SK-N-SH (cell line): ENCODE results near the gene CCRL2. TPM values are rescaled to one million over a fixed set of nuclear protein-coding genes. Genes with fewer than 3 reads are reported as not detected.

Source experiments
- CTCF ChIA-PET: fragments of 300-600, 350-600 bp; formaldehyde crosslinking; extraction: SDS; loops from one replicate; lab custom pipeline; 2021; lab: Yijun Ruan, JAX
- POLR2A ChIA-PET: fragments of 350-600 bp; sonication (Branson Sonifier 250); formaldehyde crosslinking; extraction: SDS; loops from one replicate; lab custom pipeline; 2020; ENCODE audit warnings: antibody characterized with exemption, inconsistent platforms; lab: Yijun Ruan, JAX
- DNase-seq: peaks from one replicate; pipeline ENCODE4 v3.0.0; 2012
- H2AFZ ChIP-seq: fragments of 200-600 bp; sonication (generic); 2 replicates; pipeline ENCODE4 v1.8.1; 2016; ENCODE audit warnings: antibody characterized with exemption, mild to moderate bottlenecking, low read depth
- H3F3A ChIP-seq: fragments of 200-600 bp; sonication (generic); replicated peaks from 2 replicates; pipeline ENCODE3; 2016; ENCODE audit warnings: antibody characterized with exemption, mild to moderate bottlenecking; ENCODE audit not compliant: insufficient read depth
- H3K27ac ChIP-seq, 2 experiments: fragments of 200-500 bp in 1 of 2; fragments of 200-600 bp in 1 of 2; sonication (Bioruptor generic) in 1 of 2; sonication (generic), shearing (Covaris generic) in 1 of 2; 2 replicates each; pipeline versions ENCODE4 v1.5.1 to v1.6.1; 2014 to 2016; ENCODE audit warnings: low read depth in 2 of 2, inconsistent platforms in 1 of 2, low read length in 1 of 2, mild to moderate bottlenecking in 1 of 2, mixed read lengths in 1 of 2
- H3K27me3 ChIP-seq: fragments of 200-600 bp; sonication (generic), shearing (Covaris generic); 2 replicates; pipeline ENCODE4 v1.6.1; 2016; ENCODE audit warnings: mixed run types; ENCODE audit not compliant: insufficient read depth
- H3K36me3 ChIP-seq, 2 experiments: fragments of 200-500 bp in 1 of 2; fragments of 200-600 bp in 1 of 2; sonication (Bioruptor generic) in 1 of 2; sonication (generic) in 1 of 2; replicated peaks in 1 of 2; 2 replicates each; pipeline versions ENCODE3 to v1.5.1; 2014 to 2016; ENCODE audit warnings: low read length in 1 of 2, mild to moderate bottlenecking in 1 of 2; ENCODE audit not compliant: insufficient read depth in 2 of 2, control insufficient read depth in 1 of 2
- H3K4me1 ChIP-seq, 2 experiments: fragments of 200-500 bp in 1 of 2; fragments of 200-600 bp in 1 of 2; sonication (Bioruptor generic) in 1 of 2; sonication (generic), shearing (Covaris generic) in 1 of 2; 2 replicates each; pipeline versions ENCODE4 v1.5.1 to v1.6.1; 2014 to 2016; ENCODE audit warnings: low read depth in 1 of 2, low read length in 1 of 2, mixed run types in 1 of 2; ENCODE audit not compliant: insufficient read depth in 2 of 2, control insufficient read depth in 1 of 2
- H3K4me2 ChIP-seq: fragments of 200-600 bp; sonication (generic), shearing (Covaris generic); 2 replicates; pipeline ENCODE4 v1.6.1; 2017; ENCODE audit warnings: mixed run types
- H3K4me3 ChIP-seq, 2 experiments: fragments of 200-500 bp in 1 of 2; fragments of 200-600 bp in 1 of 2; sonication (Bioruptor generic) in 1 of 2; sonication (generic), shearing (Covaris generic) in 1 of 2; 2 replicates each; pipeline versions ENCODE4 v1.5.1 to v1.8.1; 2014 to 2016; ENCODE audit warnings: low read depth in 2 of 2, inconsistent platforms in 1 of 2, low read length in 1 of 2, mild to moderate bottlenecking in 1 of 2, mixed read lengths in 1 of 2, moderate library complexity in 1 of 2
- H3K79me2 ChIP-seq: fragments of 200-600 bp; sonication (generic); 2 replicates; pipeline ENCODE4 v1.8.1; 2017; ENCODE audit warnings: mild to moderate bottlenecking; ENCODE audit not compliant: insufficient read depth
- H3K9ac ChIP-seq: fragments of 200-600 bp; sonication (generic); 2 replicates; pipeline ENCODE4 v1.6.1; 2017; ENCODE audit warnings: mixed run types
- H3K9me2 ChIP-seq: fragments of 200-600 bp; sonication (generic); 2 replicates; pipeline ENCODE4 v1.6.1; 2017; ENCODE audit warnings: mixed run types
- H3K9me3 ChIP-seq: fragments of 200-600 bp; sonication (generic); 2 replicates; pipeline ENCODE4 v1.6.1; 2017; ENCODE audit warnings: mixed run types, mild to moderate bottlenecking, moderate library complexity
- H4K20me1 ChIP-seq: fragments of 200-600 bp; sonication (generic); 2 replicates; pipeline ENCODE4 v1.6.1; 2017; ENCODE audit warnings: mild to moderate bottlenecking, mixed run types; ENCODE audit not compliant: insufficient read depth
- CHD2 ChIP-seq: fragments of 150-350 bp; IDR thresholded peaks from 2 replicates; pipeline ENCODE4 v1.6.1; 2018; ENCODE audit warnings: low read length; ENCODE audit not compliant: partially characterized antibody
- EZH2phosphoT487 ChIP-seq: fragments of 200-600 bp; sonication (generic); IDR thresholded peaks from 2 replicates; pipeline ENCODE4 v1.6.1; 2017; ENCODE audit warnings: low read depth, mixed run types, mild to moderate bottlenecking, antibody characterized with exemption, moderate library complexity, borderline replicate concordance
- FOXM1 ChIP-seq: IDR thresholded peaks from 2 replicates; pipeline ENCODE4 v1.4.0; 2012; ENCODE audit warnings: low read depth, mild to moderate bottlenecking
- GABPA ChIP-seq: IDR thresholded peaks from 2 replicates; pipeline ENCODE4 v1.4.0; 2012; ENCODE audit warnings: low read depth, mild to moderate bottlenecking
- GATA2 ChIP-seq: sonication (generic); formaldehyde crosslinking; IDR thresholded peaks from 2 replicates; pipeline ENCODE4 v1.5.0; 2020; ENCODE audit warnings: mild to moderate bottlenecking, missing genetic modification reagents
- IRF3 ChIP-seq: fragments of 150-350 bp; IDR thresholded peaks from 2 replicates; pipeline ENCODE4 v1.6.1; 2016; ENCODE audit warnings: mild to moderate bottlenecking, low read depth, low read length
- MAX ChIP-seq: IDR thresholded peaks from 2 replicates; pipeline ENCODE4 v1.4.0; 2012; ENCODE audit warnings: low read depth
- NRF1 ChIP-seq: IDR thresholded peaks from 2 replicates; pipeline ENCODE4 v1.6.1; 2012; ENCODE audit warnings: low read depth, mild to moderate bottlenecking, low read length
- POLR2AphosphoS5 ChIP-seq: IDR thresholded peaks from 2 replicates; pipeline ENCODE4 v1.6.1; 2012; ENCODE audit warnings: low read depth, low read length
- RAD21 ChIP-seq: IDR thresholded peaks from 2 replicates; pipeline ENCODE4 v1.6.1; 2012; ENCODE audit warnings: mild to moderate bottlenecking, low read length
- RXRA ChIP-seq: IDR thresholded peaks from 2 replicates; pipeline ENCODE4 v1.4.0; 2012; ENCODE audit warnings: low read depth, mild to moderate bottlenecking, borderline replicate concordance
- SMC3 ChIP-seq: IDR thresholded peaks from 2 replicates; pipeline ENCODE4 v1.6.1; 2012; ENCODE audit warnings: low read depth, low read length, improper control_type of control experiment
- USF2 ChIP-seq: fragments of 150-350 bp; IDR thresholded peaks from 2 replicates; pipeline ENCODE4 v1.6.1; 2017; ENCODE audit warnings: antibody characterized with exemption, low read length, low read depth, borderline replicate concordance
- YY1 ChIP-seq: IDR thresholded peaks from 2 replicates; pipeline ENCODE4 v1.4.0; 2012; ENCODE audit warnings: low read depth, mild to moderate bottlenecking
- ZBTB33 ChIP-seq: IDR thresholded peaks from 2 replicates; pipeline ENCODE4 v1.4.0; 2012; ENCODE audit warnings: low read depth, borderline replicate concordance
- WGBS: methylation state at CpG from one replicate; pipeline ENCODE4 v1.1.6; 2017; ENCODE audit warnings: low lambda C conversion rate; 5-methylcytosine and 5-hydroxymethylcytosine counted together
- polyA plus RNA-seq, 3 experiments: library from polyadenylated mRNA; depleted of rRNA; stranded (reverse); fragments of >200 nt; gene quantifications; 2 replicates each; pipeline ENCODE4 v1.2.3, GENCODE V29; 2012
- TF ChIP-seq, protein P1 (sequence below): fragments of 200-600 bp; sonication (generic); IDR thresholded peaks from 2 replicates; pipeline ENCODE4 v1.6.1; 2017; ENCODE audit warnings: antibody characterized with exemption, mild to moderate bottlenecking, moderate library complexity

CCRL2 gene
- polyA plus RNA-seq, 1 of the 3 experiments (the other 2 are of a cell fraction): not detected

DNA sequence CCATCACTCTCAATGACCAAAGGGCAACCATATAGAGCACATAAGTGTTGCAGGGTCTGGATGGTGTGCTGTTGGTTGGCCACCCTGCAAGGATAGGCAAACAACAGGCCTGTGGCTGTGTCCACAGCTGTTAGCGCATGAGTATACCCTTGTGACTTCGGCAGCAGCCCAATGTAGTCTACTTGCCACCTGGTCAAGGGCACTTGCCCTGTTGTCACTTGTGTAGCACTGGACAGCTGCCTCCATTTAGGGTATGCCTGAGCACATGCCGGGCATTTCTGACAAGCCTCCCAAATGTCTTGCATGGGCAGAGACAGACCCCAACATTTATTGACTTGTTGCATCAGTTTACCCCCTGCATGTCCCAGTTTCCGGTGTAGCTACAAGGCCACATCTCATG, 12.8 kb downstream of the CCRL2 start:
- Histone ChIP-seq H3K9ac (no peak overlapping the region), H3F3A (no peaks in the 10 kb centered on the region), H3K36me3 (no peaks in the 10 kb centered on the region), H3K4me1 (peaks cover 0 to 4% of the 10 kb centered on the region in 2 experiments; a peak in 1 of 4 replicates), H4K20me1 (no peaks in the 10 kb centered on the region), H3K9me2 (no peaks in the 10 kb centered on the region), H3K27ac (no peak overlapping the region), H2AFZ (no peak overlapping the region), H3K4me3 (no peak overlapping the region), H3K27me3 (no peaks in the 10 kb centered on the region; the same call in 1 of the 2 replicates), H3K79me2 (no peaks in the 10 kb centered on the region), H3K9me3 (no peaks in the 10 kb centered on the region), H3K4me2 (no peak overlapping the region)
- no peak for DNase-seq
- TF ChIP-seq USF2 (no peak), RXRA (no peak), POLR2AphosphoS5 (no peak), CHD2 (no peak), GABPA (no peak), FOXM1 (no peak)
- CTCF ChIA-PET: no interaction called here
- no CpG with 5 or more reads among the region's 4 CpGs for WGBS
- POLR2A ChIA-PET: no interaction called here

DNA sequence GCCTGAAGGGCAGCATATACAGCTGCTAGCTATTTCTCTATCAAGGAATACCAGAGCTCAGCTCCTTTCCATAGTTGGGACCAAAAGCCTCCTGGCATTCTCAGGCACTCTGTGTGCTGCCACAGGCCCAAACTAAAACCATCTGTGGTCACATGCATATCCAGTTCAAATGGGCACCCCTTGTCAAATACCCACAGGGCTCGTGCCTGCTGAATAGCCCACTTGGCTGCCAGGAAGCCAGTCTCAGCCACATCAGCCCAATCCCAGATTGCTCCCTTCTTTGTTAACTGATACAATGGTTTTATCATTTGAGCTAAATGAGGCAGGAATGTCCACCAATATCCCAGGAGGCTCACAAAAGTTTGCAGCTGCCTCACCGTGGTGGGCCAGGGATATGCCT, 13.9 kb downstream of the CCRL2 start:
- Histone ChIP-seq H3K9ac (no peak overlapping the region), H3K79me2 (no peaks in the 10 kb centered on the region), H3K9me2 (no peaks in the 10 kb centered on the region), H3K36me3 (no peaks in the 10 kb centered on the region), H3K4me3 (no peak overlapping the region), H3K9me3 (no peaks in the 10 kb centered on the region), H3K27ac (no peak overlapping the region), H3K27me3 (no peaks in the 10 kb centered on the region; the same call in 1 of the 2 replicates), H3K4me1 (peaks cover 0 to 4% of the 10 kb centered on the region in 2 experiments; a peak in 1 of 4 replicates), H2AFZ (no peak overlapping the region), H3K4me2 (no peak overlapping the region), H4K20me1 (no peaks in the 10 kb centered on the region), H3F3A (no peaks in the 10 kb centered on the region)
- ChIA-PET CTCF (interaction anchor here (0.6 kb wide), 1 partner anchor 1039 kb away, joined by 3 read pairs; no protein-coding TSS in a partner anchor), POLR2A (no interaction called here)
- TF ChIP-seq ZBTB33 (no peak), EZH2phosphoT487 (no peak)
- DNase-seq: no peak
- 0% methylated on average over 1 of the region's 2 CpGs for WGBS

DNA sequence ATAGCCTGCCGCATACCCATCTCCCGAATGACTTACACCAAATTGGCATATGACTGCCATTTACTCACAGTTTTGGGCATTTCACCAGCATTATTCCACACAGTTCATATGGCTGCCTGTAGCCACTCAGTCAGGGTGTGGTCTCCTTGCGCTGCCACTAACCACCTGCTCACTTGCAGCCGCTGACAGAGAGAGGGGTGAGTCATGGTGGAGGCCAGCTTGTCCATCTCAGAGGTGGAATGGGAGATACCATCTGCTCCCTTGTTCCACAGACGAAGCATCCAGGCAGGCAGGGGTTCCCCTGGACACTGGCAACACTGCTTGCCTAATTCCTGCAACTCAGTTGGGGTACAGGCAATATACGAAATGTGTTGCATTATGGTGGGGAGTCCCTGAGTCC, 15.6 kb downstream of the CCRL2 start:
- H3K4me2 ChIP-seq: no peak overlapping the region
- POLR2A ChIA-PET: no interaction called here
- no peak for DNase-seq

More for the DNA sequence above, 15.6 kb downstream of the CCRL2 start:
- H3K4me3 ChIP-seq: no peak overlapping the region
- H3K9ac ChIP-seq: no peak overlapping the region
- H3F3A ChIP-seq: no peaks in the 10 kb centered on the region
- no peaks in the 10 kb centered on the region for H3K4me1 ChIP-seq
- no peaks in the 10 kb centered on the region for H4K20me1 ChIP-seq
- no peaks in the 10 kb centered on the region for H3K27me3 ChIP-seq
- no peaks in the 10 kb centered on the region for H3K9me2 ChIP-seq
- no peak overlapping the region for H3K27ac ChIP-seq
- H3K36me3 ChIP-seq: no peaks in the 10 kb centered on the region
- CTCF ChIA-PET: no interaction called here
- H3K9me3 ChIP-seq: no peaks in the 10 kb centered on the region
- TF ChIP-seq CHD2 (no peak), IRF3 (no peak), RAD21 (no peak), YY1 (no peak), NRF1 (no peak), FOXM1 (no peak), SMC3 (no peak), GATA2 (CRISPR knock-in tag) (no peak), MAX (no peak)
- TF ChIP-seq, protein P1, sequence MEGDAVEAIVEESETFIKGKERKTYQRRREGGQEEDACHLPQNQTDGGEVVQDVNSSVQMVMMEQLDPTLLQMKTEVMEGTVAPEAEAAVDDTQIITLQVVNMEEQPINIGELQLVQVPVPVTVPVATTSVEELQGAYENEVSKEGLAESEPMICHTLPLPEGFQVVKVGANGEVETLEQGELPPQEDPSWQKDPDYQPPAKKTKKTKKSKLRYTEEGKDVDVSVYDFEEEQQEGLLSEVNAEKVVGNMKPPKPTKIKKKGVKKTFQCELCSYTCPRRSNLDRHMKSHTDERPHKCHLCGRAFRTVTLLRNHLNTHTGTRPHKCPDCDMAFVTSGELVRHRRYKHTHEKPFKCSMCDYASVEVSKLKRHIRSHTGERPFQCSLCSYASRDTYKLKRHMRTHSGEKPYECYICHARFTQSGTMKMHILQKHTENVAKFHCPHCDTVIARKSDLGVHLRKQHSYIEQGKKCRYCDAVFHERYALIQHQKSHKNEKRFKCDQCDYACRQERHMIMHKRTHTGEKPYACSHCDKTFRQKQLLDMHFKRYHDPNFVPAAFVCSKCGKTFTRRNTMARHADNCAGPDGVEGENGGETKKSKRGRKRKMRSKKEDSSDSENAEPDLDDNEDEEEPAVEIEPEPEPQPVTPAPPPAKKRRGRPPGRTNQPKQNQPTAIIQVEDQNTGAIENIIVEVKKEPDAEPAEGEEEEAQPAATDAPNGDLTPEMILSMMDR: no peak
- 45% methylated on average over 6 of the region's 6 CpGs for WGBS
- no peaks in the 10 kb centered on the region for H3K79me2 ChIP-seq
- H2AFZ ChIP-seq: no peak overlapping the region
